K562 (cell line): ENCODE measurements around the gene TAF8. TPM values are rescaled to one million over a fixed set of nuclear protein-coding genes. Genes with fewer than 3 reads are reported as not detected.
A peak's percentile ranks its signal among the peaks of the same experiment; 100 is the strongest.

Experiments used
- C11orf30 ChIP-seq: fragments of 450-650 bp; IDR thresholded peaks from 2 replicates; pipeline ENCODE4 v1.6.1; 2016; ENCODE audit warnings: low read depth, mild to moderate bottlenecking
- FOXJ2 ChIP-seq: fragments of 200-800 bp; sonication (Bioruptor generic); IDR thresholded peaks from 2 replicates; pipeline ENCODE4 v1.6.1; 2016; ENCODE audit warnings: missing genetic modification characterization, missing compliant biosample characterization
- KHSRP ChIP-seq: fragments of 450-650 bp; IDR thresholded peaks from 2 replicates; pipeline ENCODE4 v1.6.1; 2017
- KLF16 ChIP-seq: IDR thresholded peaks from 2 replicates; pipeline ENCODE4 v1.6.1; 2016; ENCODE audit warnings: antibody characterized with exemption
- MTA3 ChIP-seq: fragments of 450-650 bp; formaldehyde crosslinking; IDR thresholded peaks from 2 replicates; pipeline ENCODE4 v1.6.1; 2017; ENCODE audit warnings: mild to moderate bottlenecking, borderline replicate concordance
- NFIC ChIP-seq: fragments of 450-650 bp; IDR thresholded peaks from 2 replicates; pipeline ENCODE4 v1.6.1; 2017; ENCODE audit warnings: mild to moderate bottlenecking, inconsistent platforms
- PURB ChIP-seq: sonication (generic); formaldehyde crosslinking; IDR thresholded peaks from 2 replicates; pipeline ENCODE4 v1.9.0; 2021; ENCODE audit warnings: low read depth, mild to moderate bottlenecking, missing genetic modification reagents
- SMAD1 ChIP-seq: fragments of 150-350 bp; IDR thresholded peaks from 2 replicates; pipeline ENCODE4 v1.6.1; 2014; ENCODE audit warnings: low read length, low read depth; ENCODE audit not compliant: partially characterized antibody
- TAF1 ChIP-seq: IDR thresholded peaks from 2 replicates; pipeline ENCODE4 v1.6.1; 2011; ENCODE audit warnings: mild to moderate bottlenecking, low read length, moderate library complexity; ENCODE audit not compliant: insufficient read depth, control insufficient read depth, severe bottlenecking; ENCODE audit errors: extremely low read depth
- ZFP30 ChIP-seq: fragments of 250-450 bp; sonication (Bioruptor Pico); IDR thresholded peaks from 2 replicates; pipeline ENCODE4 v1.8.0; 2022; ENCODE audit warnings: moderate library complexity, mild to moderate bottlenecking, inconsistent platforms, borderline replicate concordance
- ZFP36 ChIP-seq: fragments of 150-350 bp; IDR thresholded peaks from 2 replicates; pipeline ENCODE4 v1.6.1; 2018; ENCODE audit warnings: low read length, low read depth; ENCODE audit not compliant: partially characterized antibody
- ZNF121 ChIP-seq: sonication (generic); formaldehyde crosslinking; conservative IDR thresholded peaks from 2 replicates; pipeline ENCODE4 v1.8.0; 2022; ENCODE audit warnings: missing genetic modification reagents
- ZNF146 ChIP-seq: IDR thresholded peaks from one replicate; pipeline ENCODE4 v1.6.1; 2018; ENCODE audit warnings: missing compliant biosample characterization; ENCODE audit not compliant: unreplicated experiment
- polyA plus RNA-seq, 8 experiments: library from polyadenylated mRNA; depleted of rRNA in 4 of 8; stranded (reverse) in 5 of 8; unstranded in 3 of 8; fragments of >200 nt; fragmentation: Nextera tagmentation in 2 of 8; fragmentation: Illumina TruSeq in 1 of 8; extraction: Ambion mirVana in 2 of 8; extraction: Trizol in 1 of 8; gene quantifications; 2 replicates each; pipeline versions ENCODE4 v1.2.1 to v1.2.3, GENCODE V29; 2011 to 2014; ENCODE audit warnings: inconsistent platforms in 1 of 8, missing spikeins in 1 of 8
- total RNA-seq, 7 experiments: library from RNA; depleted of rRNA in 6 of 7; stranded (reverse); fragments of >200 nt in 6 of 7; fragmentation: Illumina TruSeq in 2 of 7; extraction: Trizol in 2 of 7; gene quantifications; 2 replicates each; pipeline versions ENCODE4 v1.2.1 to v1.2.3, GENCODE V29; 2011 to 2021; ENCODE audit warnings: low replicate concordance in 1 of 7
- TF ChIP-seq, protein P1 (sequence below): fragments of 450-650 bp; IDR thresholded peaks from 2 replicates; pipeline ENCODE4 v1.6.1; 2016; ENCODE audit warnings: low read depth
- TF ChIP-seq, protein P2 (sequence below), 2 experiments: IDR thresholded peaks; 2 replicates each; pipeline ENCODE4 v1.6.1; 2011; ENCODE audit warnings: borderline replicate concordance in 1 of 2, control low read depth in 1 of 2, low read depth in 1 of 2, low read length in 1 of 2, mild to moderate bottlenecking in 1 of 2, mixed read lengths in 1 of 2, moderate library complexity in 1 of 2; ENCODE audit not compliant: insufficient read depth in 1 of 2, insufficient read length in 1 of 2, poor library complexity in 1 of 2, severe bottlenecking in 1 of 2; ENCODE audit errors: extremely low read depth in 1 of 2
- TF ChIP-seq, protein P3 (sequence below): fragments of 450-650 bp; formaldehyde crosslinking; IDR thresholded peaks from 2 replicates; pipeline ENCODE4 v1.4.0; 2022; ENCODE audit warnings: missing genetic modification characterization
- TF ChIP-seq, protein P4 (sequence below): fragments of 450-650 bp; IDR thresholded peaks from 2 replicates; pipeline ENCODE4 v1.6.1; 2016

TAF8 gene
- total and polyA plus RNA-seq, 9 of the 15 experiments (the other 6 are each of a cell fraction or from before 2014, with no cell fraction given): 29.4 to 84.0 (median 52.6) TPM

DNA sequence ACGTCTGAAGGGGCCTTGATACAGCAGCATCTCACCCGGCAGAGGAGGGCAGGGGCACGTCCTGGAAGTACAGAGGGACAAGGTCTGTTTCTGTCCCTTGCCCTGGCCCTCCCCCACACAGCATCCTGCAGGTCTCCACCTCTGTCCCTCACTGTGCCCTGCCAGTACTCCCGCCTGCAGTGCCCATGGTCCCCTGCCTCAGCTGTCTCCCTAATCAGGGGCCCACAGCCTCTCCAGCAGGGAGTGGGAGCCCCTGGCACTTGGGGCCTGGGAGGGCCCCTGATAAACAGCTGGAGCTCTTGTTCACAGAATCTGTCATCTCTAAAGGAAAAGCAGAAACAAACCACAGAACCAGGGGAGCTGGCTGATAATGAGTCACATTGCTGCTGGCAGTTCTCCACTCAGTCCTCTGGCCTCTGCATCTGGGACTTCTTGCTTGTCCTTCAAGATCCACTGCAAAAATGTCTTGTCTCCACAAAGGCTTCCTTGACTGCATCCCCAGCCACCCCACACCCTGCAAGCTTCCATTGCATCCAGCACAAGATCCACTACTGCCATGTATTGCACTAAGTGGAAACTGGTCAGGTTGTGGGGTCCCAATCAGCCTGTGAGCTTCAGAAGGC, 33.2 kb upstream of the TAF8 start (continued):
- TF ChIP-seq, protein P1, sequence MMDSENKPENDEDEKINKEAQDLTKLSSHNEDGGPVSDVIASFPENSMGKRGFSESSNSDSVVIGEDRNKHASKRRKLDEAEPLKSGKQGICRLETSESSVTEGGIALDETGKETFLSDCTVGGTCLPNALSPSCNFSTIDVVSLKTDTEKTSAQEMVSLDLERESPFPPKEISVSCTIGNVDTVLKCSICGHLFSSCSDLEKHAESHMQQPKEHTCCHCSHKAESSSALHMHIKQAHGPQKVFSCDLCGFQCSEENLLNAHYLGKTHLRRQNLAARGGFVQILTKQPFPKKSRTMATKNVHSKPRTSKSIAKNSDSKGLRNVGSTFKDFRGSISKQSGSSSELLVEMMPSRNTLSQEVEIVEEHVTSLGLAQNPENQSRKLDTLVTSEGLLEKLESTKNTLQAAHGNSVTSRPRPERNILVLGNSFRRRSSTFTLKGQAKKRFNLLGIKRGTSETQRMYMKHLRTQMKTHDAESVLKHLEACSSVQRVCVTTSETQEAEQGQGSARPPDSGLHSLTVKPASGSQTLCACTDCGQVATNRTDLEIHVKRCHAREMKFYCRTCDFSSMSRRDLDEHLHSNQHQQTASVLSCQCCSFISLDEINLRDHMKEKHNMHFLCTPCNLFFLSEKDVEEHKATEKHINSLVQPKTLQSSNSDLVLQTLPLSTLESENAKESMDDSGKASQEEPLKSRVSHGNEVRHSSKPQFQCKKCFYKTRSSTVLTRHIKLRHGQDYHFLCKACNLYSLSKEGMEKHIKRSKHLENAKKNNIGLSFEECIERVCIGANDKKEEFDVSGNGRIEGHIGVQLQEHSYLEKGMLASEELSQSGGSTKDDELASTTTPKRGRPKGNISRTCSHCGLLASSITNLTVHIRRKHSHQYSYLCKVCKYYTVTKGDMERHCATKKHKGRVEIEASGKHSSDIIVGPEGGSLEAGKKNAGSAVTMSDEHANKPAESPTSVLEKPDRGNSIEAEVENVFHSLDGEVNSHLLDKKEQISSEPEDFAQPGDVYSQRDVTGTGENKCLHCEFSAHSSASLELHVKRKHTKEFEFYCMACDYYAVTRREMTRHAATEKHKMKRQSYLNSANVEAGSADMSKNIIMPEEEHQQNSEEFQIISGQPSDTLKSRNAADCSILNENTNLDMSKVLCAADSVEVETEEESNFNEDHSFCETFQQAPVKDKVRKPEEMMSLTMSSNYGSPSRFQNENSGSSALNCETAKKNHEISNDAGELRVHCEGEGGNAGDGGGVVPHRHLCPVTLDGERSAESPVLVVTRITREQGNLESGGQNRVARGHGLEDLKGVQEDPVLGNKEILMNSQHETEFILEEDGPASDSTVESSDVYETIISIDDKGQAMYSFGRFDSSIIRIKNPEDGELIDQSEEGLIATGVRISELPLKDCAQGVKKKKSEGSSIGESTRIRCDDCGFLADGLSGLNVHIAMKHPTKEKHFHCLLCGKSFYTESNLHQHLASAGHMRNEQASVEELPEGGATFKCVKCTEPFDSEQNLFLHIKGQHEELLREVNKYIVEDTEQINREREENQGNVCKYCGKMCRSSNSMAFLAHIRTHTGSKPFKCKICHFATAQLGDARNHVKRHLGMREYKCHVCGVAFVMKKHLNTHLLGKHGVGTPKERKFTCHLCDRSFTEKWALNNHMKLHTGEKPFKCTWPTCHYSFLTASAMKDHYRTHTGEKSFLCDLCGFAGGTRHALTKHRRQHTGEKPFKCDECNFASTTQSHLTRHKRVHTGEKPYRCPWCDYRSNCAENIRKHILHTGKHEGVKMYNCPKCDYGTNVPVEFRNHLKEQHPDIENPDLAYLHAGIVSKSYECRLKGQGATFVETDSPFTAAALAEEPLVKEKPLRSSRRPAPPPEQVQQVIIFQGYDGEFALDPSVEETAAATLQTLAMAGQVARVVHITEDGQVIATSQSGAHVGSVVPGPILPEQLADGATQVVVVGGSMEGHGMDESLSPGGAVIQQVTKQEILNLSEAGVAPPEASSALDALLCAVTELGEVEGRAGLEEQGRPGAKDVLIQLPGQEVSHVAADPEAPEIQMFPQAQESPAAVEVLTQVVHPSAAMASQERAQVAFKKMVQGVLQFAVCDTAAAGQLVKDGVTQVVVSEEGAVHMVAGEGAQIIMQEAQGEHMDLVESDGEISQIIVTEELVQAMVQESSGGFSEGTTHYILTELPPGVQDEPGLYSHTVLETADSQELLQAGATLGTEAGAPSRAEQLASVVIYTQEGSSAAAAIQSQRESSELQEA: no peak
- TF ChIP-seq, protein P2, sequence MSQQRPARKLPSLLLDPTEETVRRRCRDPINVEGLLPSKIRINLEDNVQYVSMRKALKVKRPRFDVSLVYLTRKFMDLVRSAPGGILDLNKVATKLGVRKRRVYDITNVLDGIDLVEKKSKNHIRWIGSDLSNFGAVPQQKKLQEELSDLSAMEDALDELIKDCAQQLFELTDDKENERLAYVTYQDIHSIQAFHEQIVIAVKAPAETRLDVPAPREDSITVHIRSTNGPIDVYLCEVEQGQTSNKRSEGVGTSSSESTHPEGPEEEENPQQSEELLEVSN (IDR thresholded peaks at IDR 0.05; ENCODE audit: borderline replicate concordance in 1 of 2, extremely low read depth in 1 of 2, insufficient read depth in 1 of 2, insufficient read length in 1 of 2, low read depth in 1 of 2, low read length in 1 of 2, poor library complexity in 1 of 2, severe bottlenecking in 1 of 2): peak in 1 of 2 experiments; percentile 15
- peak; percentile 81 for TF ChIP-seq TAF1
- TF ChIP-seq ZFP30 (CRISPR knock-in tag): no peak
- no peak for TF ChIP-seq ZFP36
- TF ChIP-seq ZNF146 (CRISPR knock-in tag): no peak
- TF ChIP-seq PURB (CRISPR knock-in tag): no peak
- TF ChIP-seq KHSRP: peak; percentile 81
- TF ChIP-seq, protein P3, sequence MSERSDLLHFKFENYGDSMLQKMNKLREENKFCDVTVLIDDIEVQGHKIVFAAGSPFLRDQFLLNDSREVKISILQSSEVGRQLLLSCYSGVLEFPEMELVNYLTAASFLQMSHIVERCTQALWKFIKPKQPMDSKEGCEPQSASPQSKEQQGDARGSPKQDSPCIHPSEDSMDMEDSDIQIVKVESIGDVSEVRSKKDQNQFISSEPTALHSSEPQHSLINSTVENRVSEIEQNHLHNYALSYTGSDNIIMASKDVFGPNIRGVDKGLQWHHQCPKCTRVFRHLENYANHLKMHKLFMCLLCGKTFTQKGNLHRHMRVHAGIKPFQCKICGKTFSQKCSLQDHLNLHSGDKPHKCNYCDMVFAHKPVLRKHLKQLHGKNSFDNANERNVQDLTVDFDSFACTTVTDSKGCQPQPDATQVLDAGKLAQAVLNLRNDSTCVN: no peak
- TF ChIP-seq C11orf30: no peak
- TF ChIP-seq FOXJ2 (tag): no peak
- TF ChIP-seq KLF16: peak; percentile 99
- TF ChIP-seq, protein P4, sequence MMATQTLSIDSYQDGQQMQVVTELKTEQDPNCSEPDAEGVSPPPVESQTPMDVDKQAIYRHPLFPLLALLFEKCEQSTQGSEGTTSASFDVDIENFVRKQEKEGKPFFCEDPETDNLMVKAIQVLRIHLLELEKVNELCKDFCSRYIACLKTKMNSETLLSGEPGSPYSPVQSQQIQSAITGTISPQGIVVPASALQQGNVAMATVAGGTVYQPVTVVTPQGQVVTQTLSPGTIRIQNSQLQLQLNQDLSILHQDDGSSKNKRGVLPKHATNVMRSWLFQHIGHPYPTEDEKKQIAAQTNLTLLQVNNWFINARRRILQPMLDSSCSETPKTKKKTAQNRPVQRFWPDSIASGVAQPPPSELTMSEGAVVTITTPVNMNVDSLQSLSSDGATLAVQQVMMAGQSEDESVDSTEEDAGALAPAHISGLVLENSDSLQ: peak; percentile 63
- peak; percentile 98 for TF ChIP-seq NFIC
- peak; percentile 34; the same call in 1 of the 2 replicates for TF ChIP-seq ZNF121 (CRISPR knock-in tag)
- peak; percentile 97 for TF ChIP-seq MTA3
- TF ChIP-seq SMAD1: peak; percentile 80
